ENCODE data around the gene KHDC4.

DNA sequence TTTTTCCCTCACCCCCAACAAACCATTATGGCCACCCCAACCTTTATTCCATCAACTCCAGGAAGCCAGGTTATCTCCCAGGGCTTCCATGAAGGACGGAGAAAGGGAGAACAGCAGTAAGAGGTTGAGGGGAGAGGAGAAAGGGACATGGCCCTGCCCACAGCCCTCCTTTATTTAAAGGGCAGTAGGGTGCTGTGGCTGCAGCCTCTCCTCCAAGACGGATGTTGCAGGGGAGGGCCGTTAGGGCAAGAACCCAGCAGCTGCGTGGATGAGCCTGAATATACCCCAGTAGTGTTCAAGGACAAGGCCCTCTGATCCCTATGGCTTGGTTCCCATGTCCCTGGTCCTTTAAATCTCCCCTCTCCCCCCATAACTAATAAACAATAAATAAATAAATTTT is 13.1 kb upstream of the KHDC4 start:
- TF ChIP-seq ZNF670 (tag by site-specific recombination; IDR thresholded peaks at IDR 0.05; ENCODE audit: low read depth) (no peak), ZNF335 (tag by site-specific recombination; conservative IDR thresholded peaks at IDR 0.05) (no peak), ZNF2 (tag by site-specific recombination; IDR thresholded peaks at IDR 0.05) (no peak), REPIN1 (tag by site-specific recombination; IDR thresholded peaks at IDR 0.05; ENCODE audit: low read depth) (no peak), ZNF571 (tag by site-specific recombination; IDR thresholded peaks at IDR 0.05) (no peak), KLF1 (tag by site-specific recombination; IDR thresholded peaks at IDR 0.05) (no peak), ZNF138 (tag by site-specific recombination; IDR thresholded peaks at IDR 0.05; ENCODE audit: borderline replicate concordance) (no peak), SETDB1 (IDR thresholded peaks at IDR 0.05; ENCODE audit: insufficient read length, low read length) (no peak), HOXA7 (CRISPR knock-in tag; IDR thresholded peaks at IDR 0.05; ENCODE audit: borderline replicate concordance) (no peak), ZFP37 (tag by site-specific recombination; IDR thresholded peaks at IDR 0.05) (no peak)
- TF ChIP-seq, protein P1, sequence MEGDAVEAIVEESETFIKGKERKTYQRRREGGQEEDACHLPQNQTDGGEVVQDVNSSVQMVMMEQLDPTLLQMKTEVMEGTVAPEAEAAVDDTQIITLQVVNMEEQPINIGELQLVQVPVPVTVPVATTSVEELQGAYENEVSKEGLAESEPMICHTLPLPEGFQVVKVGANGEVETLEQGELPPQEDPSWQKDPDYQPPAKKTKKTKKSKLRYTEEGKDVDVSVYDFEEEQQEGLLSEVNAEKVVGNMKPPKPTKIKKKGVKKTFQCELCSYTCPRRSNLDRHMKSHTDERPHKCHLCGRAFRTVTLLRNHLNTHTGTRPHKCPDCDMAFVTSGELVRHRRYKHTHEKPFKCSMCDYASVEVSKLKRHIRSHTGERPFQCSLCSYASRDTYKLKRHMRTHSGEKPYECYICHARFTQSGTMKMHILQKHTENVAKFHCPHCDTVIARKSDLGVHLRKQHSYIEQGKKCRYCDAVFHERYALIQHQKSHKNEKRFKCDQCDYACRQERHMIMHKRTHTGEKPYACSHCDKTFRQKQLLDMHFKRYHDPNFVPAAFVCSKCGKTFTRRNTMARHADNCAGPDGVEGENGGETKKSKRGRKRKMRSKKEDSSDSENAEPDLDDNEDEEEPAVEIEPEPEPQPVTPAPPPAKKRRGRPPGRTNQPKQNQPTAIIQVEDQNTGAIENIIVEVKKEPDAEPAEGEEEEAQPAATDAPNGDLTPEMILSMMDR (tag by site-specific recombination; IDR thresholded peaks at IDR 0.05), result no peak

All from HEK293 (cell line).